NCI-H69 (cell line): Measurements from ENCODE around the gene FGFR4.
"Not testable (repeated sequence)": the region's sequence is repeated elsewhere in the genome, so short reads cannot be mapped to it uniquely, and the experiment has no call there.

Experiments used
- DNase-seq: peaks from one replicate; lab custom pipeline; 2025; lab: John Stamatoyannopoulos, UW

FGFR4 gene

GRCh38 chr5:177086654-177087397, at the start of gene FGFR4:
FGFR4 (plus strand) TSS chr5:177086915; CDS start chr5:177089603, 2,688 bp downstream.
- DNase-seq: peak; percentile 90

DNA sequence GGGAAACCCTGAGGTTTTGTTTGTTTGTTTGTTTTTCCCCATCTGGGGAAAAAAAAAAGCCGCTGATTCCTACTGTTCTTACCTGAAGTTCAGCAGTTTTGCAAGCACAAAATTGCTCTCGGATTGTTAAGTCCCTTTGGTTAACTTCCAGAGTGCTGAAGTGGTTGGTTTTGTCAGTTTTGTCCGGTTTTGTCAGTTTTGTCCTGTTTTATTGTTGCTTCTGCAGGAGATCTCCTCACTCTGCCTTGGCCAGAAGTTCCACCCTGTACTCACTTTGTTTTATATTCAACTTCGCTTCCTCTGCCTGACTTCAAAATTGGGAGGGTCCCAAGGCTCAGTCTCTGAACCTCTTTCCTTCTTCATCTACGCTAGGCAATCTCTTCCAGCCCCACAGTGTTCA, 49.8 kb upstream of the FGFR4 start:
- DNase-seq: no peak

DNA sequence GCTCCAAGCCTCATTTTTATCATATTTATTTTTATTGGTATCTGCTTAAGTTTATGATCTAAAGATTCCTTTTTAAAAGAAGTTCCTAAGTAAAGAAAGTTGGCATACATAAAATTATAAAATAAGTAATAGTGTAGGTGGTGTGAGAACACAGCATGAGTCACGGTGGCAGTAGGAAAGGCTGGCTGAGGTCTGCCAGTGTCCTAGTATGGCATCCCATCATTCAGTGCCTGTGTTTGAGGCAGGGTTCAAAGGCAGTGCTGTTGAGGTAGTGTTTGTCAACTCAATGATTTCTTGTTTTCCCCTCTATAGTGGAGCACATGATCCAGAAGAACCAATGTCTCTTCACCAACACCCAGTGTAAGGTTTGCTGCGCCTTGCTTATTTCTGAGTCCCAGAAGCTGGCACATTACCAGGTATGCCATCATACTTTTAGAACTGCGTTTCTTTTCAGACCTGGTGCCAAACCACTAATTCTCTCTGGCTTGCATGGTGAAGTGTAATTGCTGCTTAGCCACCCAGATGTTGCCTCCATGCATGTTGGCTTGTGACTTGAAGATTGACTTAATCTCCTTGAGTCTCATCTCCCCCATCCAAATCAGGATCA, 45.8 kb upstream of the FGFR4 start:
- DNase-seq: no peak

DNA sequence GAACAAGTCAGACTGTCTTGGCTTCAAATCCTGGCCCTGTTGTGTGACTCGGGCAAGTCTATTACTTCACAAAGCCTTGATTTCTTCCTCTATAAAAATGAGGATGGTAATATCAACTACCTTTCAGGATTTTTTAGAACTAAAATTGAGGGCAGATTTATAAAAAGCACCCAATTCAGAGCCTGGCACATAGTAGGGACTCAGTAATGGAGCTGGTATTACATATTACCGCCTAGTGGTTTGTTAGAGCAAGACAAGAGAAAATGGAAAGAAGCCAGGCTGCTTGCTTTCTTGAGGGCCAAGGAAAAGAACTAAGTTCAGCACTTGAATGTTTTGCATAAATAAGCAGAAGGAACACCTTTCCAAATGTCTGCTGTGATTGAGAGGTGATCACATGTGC, 44.8 kb upstream of the FGFR4 start:
- no peak for DNase-seq

- DNase-seq: no peak
Measured at GRCh38 chr5:177043114-177043513, 43.6 kb upstream of the FGFR4 start.

- DNase-seq: no peak
Measured at GRCh38 chr5:177043958-177044357, 42.8 kb upstream of the FGFR4 start.

DNA sequence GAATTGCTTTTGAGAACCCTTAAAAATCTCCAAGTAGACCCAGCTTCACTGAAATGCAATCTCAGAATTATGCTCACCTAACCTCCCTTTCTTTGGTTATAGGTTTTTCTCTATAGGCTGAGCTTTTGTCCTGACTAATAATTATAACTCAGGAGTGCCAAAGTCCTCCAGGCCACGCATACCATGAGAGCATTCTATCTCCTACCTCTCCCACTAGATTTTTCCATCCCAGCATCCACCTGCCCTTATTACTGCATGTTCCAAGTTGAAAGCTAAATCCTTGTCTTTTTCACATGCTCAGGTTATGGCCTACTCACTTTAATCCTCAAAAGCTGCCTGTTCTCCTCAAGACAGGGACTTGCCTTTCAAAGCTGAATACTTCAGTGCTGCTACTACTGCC, 42.1 kb upstream of the FGFR4 start:
- no peak for DNase-seq

- DNase-seq: no peak
Measured at GRCh38 chr5:177045631-177046030, 41.1 kb upstream of the FGFR4 start.

DNA sequence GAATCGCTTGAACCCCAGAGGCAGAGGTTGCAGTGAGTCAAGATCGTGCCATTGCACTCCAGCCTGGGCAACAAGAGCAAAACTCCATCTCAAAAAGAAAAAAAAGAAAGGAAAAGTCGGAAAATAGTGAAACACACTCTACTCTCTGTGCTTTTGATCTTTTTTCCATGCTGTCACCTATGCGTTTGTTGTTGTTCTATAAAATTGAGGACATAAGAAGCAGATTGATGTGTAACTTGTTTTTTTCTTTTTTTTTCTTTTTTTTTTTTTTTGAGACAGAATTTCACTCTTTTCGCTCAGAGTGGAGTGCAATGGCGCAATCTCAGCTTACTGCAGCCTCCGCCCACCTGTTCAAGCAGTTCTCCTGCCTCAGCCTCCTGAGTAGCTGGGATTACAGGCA, 38.2 kb upstream of the FGFR4 start:
- DNase-seq: not testable (repeated sequence)

DNA sequence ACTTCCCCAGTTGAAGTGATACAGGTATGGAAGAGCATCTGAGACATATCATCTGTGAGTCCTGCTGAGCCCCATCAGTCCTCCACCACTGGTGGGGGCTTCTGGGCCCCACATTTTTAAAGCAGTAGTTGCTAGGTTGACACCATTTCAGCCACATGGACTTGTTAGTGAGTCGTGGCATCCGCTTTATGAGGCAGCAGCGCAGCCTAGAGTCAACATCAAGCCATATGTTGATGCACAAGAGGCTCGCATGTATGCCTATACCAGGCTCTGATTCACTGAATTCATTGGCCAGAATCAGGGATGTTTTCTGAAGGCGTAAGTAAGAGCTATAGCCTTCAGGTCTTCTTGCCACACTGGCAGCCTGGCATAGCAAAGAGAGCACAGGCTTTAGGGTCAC, 37.4 kb upstream of the FGFR4 start:
- DNase-seq: peak; percentile 11

DNA sequence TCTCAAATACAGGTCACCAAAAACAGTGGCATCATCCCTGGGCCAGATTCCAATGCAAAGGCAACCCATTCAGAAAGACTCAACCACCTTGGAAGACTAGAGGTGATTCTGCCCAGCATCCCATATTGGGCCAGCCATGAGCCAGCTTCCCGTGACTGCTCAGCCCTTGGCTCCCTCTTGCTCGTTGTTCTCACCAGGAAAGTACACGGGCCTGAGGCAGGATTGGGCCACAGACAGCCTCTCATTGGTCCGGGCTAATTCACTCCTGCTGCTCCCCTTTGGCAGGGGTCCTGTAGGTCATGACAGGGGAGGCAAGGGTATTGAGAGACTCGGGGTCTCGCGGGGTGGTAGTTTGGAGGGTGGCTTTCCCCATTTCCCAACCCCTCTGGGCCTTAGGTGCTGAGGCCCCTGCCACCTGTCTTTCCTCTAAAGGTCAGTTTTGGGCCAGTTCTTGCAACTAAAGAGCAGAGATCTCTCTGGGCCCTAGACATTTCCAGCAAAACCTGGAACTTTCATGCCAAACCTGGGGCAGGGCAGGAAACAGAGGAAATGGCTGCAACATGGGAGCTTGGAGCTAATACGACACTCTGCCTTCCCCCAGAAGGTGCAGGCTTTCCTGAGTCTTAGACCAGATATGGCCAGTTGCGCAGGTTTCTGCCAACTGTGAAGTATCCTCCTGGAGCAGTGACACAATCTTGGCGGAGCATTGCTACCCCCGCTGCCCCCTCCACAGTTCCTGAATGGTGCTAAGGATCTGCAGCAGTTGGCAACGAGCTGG, 22.0 kb upstream of the FGFR4 start:
- no peak for DNase-seq

DNA sequence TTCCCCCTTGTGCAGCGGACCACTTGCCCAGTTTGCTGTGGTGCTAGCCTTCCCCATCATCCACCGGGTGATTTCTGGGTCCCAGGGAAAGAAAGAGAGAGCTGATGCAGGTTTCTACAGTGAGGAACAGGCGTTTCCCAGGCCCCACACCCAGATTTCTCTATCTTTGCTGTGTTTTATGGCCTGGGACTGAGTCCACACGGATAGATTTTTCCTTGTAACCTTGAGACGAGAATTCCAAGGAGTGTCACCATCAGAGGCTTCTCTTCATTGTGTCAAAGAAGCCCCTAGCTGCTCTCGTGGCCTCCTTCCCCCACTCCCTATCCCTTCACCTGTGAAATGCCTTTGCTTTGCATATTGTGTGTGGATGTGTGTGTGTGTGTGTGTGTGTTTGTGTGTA, 21.2 kb upstream of the FGFR4 start:
- no peak for DNase-seq

- no peak for DNase-seq
Measured at GRCh38 chr5:177066224-177066623, 20.5 kb upstream of the FGFR4 start.

DNA sequence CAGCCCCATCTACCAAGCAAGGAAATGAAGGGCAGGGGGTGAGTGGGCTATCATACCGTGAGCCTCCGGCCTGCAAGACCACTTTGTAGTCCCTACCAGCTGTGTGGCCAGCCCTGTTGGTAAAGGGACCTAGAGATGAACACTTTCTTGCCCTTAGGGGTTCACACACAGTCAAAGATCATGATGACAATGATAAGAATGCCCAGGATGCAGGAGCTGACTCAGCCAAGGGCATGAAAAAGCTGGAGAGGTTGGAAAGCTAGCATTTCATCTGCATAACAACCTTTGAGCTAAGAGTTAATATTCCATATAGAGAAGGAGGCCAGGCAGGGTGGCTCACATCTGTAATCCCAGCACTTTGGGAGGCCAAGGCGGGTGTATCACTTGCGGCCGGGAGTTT, 19.2 kb upstream of the FGFR4 start:
- no peak for DNase-seq

DNA sequence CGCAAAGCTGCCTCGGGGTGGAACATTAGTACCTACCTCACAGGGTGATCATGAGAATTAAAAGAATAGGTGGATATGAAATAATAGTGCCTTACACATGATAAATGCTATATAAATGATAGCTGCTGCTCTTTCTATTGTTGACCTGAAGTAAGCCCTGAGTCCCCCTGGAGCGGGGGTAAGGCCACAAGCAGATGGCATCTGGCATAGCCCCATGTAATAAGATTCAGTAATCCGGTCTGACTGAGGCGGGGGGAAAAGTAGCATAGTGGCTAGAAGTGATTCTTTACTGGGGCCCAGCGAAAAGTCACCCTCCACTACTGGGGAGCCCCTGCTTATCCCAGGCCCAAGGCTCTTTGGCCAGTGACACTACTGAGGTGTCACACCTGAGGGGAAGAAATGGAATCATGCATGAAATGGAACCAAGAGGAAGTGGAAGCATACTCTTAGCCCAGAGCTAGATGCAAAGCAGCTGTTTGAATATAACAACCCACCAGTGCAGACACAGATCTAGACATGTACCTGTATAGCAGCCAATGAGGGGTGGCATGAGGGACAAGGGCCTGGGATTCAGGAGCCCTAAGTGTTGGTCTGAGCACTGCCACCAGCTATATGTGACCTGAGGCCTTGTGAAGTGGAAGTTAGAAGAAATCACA, 16.1 kb upstream of the FGFR4 start:
- DNase-seq: no peak

DNA sequence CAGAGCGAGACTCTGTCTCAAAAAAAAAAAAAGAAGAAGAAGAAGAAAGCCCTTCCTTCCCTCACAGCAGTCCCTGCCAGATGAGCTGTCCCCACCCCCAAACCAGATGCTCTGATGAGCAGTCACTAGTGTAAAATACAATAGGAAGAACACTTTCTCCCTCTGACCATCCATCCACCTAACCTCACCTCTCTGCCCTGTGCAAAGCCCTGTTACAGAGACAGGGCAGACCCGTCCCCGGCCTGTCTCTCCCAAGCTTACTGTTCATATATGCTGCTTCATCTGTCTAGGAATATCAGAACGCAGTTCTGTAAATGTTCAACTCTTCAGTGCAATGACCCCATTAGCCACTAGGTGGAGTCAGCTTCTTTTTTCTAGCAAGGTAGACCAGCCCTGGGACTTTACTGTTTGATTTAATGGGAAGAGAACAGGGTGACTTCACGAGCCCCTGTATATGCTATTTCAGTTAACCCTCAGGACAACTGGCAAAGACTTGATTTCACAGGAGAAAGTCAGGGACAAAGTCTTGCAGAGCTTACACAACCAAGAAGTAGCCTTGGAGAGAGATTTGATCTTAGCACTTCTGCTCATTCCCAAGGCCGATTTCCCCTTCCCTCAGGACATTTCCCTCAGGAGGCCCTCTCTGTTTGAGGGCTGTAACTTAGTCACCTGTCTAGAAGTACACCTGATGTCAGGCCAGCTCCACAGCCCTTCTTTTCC, 14.9 kb upstream of the FGFR4 start:
- peak; percentile 89 for DNase-seq

DNA sequence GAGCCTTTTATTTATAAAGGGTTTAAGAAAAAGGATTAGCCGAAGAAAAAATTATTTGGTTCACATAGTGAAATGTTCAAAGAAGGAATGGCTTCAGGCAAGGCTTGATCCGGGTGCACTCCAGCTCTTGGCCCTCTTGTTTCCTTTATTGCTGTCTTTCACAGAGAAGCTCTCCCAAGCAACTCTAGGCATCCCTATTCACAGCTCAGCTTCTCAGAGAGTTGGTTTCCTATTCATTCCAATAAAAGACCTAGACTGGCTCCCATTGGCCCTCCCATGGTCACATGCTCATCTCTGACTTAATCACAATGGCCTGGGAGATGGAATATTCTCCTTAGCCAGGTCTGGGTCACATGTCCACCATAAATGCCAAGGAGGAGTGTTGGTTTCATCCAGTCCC, 9.4 kb upstream of the FGFR4 start:
- DNase-seq: no peak

- no peak for DNase-seq
Measured at GRCh38 chr5:177079606-177080005, 7.1 kb upstream of the FGFR4 start.

- DNase-seq: no peak
Measured at GRCh38 chr5:177080265-177080664, 6.5 kb upstream of the FGFR4 start.

DNA sequence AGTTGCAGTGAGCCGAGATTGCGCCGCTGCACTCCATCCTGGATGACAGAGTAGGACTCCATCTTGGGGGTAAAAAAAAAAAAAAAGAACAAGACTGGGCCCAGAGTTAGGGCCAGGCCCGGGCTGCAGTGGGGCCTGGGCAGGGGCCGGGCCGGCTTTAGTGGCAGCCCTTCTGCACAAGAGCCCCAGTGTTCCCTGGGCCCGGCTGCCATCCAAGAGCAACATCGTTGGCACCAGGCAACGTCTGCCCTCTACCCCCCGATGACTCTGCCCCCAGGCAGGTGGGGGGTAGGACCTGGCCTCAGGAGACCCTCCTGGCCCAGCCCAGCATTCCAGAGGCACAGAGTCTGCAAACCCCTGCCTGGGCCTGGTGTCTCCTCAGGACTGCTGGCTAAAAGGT, 4.9 kb upstream of the FGFR4 start:
- DNase-seq: no peak

DNA sequence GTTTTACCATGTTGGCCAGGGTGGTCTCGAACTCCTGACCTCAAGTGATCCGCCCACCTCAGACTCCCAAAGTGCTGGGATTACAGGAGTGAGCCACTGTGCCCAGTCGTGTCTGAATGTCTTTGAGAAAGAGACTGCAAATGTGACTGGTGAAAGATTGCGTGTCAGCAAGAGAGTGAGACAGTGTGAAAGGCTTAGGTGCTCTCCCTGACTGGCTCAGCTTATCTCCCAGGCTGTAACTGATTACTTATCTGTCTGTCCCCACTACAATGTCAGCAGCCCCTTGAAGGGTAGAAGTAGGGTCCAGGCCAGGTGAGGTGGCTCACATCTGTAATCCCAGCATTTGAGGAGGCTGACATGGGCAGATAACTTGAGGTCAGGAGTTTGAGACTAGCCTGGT, 3.4 kb upstream of the FGFR4 start:
- DNase-seq: no peak

DNA sequence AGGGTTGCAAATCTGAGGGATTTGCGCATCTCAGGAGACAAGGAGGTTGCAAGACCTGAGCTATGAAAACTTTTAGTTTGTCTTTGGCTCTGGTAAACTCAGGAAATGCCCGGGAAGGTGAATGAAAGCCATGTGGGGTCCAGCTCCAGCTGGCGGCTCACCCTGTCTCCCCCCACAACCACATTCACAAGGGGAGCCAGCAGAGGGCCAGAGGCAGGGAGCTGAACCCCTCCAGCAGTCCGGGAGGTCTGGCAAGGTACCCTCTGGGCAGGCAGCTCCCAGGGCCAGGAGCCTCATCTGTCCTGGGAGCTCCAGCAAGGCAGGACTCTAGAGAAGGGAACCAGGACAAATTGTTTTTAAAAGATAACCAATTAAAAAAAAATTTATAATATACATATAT, 2.5 kb upstream of the FGFR4 start:
- DNase-seq: no peak
